ENCODE measurements around the gene MYCT1. TPM values are rescaled to one million over a fixed set of nuclear protein-coding genes. Genes with fewer than 3 reads are reported as not detected.

The MYCT1 gene
- total RNA-seq, 1 experiment from 2014 or later, result 0.04 TPM

DNA sequence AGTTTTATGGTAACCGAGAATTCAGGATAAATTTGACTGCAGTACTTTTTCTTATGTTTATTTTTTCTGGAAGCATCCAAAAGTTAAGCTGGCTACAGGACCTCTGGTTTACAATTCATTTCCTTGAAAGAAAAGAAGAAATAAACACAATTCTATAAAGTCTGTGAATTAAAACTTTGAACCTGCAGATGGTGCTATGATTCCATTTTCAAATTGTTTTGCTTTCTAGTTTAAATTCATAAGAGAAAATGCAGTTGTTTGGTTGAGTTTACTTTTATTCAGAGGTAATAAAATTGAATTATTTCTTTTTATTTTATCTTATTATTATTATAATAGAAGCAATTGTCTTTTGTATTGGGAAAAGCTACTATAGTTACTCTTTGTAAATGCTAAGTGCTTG, 51.1 kb downstream of the MYCT1 start:
- Histone ChIP-seq H3K4me3 (no peak overlapping the region), H3K27ac (no peak overlapping the region), H3K27me3 (no peaks in the 10 kb centered on the region), H3K36me3 (no peaks in the 10 kb centered on the region), H3K9me3 (replicated peaks) (no peaks in the 10 kb centered on the region), H3K4me1 (peaks cover 17% of the 10 kb centered on the region; the same call in 1 of the 2 replicates)
- DNase-seq, result peak in 1 of 2 experiments; percentile 20

DNA sequence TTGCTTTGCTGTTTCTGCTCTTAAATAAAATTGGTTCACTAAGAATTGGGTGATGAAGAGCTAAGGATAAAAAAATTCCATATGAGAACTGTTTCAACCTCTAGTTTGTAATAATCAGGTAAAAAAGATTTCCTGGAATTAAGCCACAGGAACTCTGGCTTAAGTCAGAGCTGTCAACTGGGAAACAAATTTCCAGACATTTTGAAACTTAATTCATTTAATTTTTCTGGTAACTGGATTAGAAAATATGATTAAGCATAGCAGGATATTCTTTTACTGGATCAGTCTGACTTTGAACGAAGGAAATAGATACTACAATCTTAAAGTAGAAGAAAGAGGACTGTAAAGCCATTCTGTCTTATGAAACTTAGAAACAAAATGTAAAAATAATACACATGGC, 51.6 kb downstream of the MYCT1 start:
- Histone ChIP-seq H3K36me3 (no peaks in the 10 kb centered on the region), H3K27ac (no peak overlapping the region), H3K9me3 (replicated peaks) (no peaks in the 10 kb centered on the region), H3K4me3 (no peak overlapping the region), H3K4me1 (peaks cover 17% of the 10 kb centered on the region; the same call in 1 of the 2 replicates), H3K27me3 (no peaks in the 10 kb centered on the region)
- DNase-seq, result no peak

DNA sequence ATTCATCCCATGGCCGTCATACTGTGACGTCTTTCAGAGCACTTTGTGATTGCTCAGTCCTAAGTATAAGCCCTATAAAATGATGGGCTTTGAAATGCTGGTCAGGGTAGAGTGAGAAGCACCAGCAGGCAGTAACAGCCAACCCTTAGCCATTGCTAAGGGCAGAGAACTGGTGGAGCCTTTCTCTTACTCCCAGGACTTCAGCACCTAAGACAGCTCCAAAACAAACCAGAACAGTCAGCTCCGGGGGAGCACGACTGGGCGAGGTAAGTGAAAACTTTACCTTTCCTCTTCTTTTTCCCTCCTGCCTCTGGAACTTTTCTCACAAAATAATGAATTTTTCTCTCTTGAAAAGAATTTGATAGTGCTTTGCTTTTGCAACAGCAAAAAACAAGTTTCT, 53.0 kb downstream of the MYCT1 start, which contains the start of gene VIP:
Gene VIP, plus strand, starts transcription at position 104 of the 400 bp plus-strand sequence. CDS start 1,381 bp downstream, outside the sequence.
- peak; percentile 38 to 71 for DNase-seq
- H3K4me3 ChIP-seq, result no peak within 1 kb of the TSS
- H3K27me3 ChIP-seq, result no peaks in the 10 kb centered on the region
- H3K9me3 ChIP-seq (replicated peaks), result no peaks in the 10 kb centered on the region
- peaks cover 7% of the 10 kb centered on the region; the same call in 1 of the 2 replicates for H3K4me1 ChIP-seq
- H3K36me3 ChIP-seq, result no peaks in the 10 kb centered on the region
- no peak within 1 kb of the TSS for H3K27ac ChIP-seq

DNA sequence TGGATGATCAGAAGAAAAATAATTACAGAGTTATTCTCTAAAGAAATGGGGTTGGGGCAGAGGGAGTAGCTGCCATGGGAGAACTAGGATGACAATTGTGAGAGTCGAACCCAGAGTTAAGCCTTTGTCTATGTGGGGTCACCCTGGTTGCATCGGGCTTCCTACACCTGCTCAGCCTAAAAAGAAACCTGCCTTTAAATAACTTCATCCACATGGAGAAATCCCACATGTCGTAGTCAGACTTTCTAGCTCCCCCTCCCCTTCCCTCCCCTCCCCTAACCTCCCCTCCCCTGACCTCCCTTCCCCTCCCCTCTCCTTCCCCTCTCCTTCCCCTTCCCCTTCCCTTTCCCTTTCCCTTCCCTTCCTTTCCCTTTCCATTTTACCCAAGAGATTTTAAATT, 67.6 kb downstream of the MYCT1 start:
- H3K27ac ChIP-seq, result no peak overlapping the region
- no peaks in the 10 kb centered on the region for H3K9me3 ChIP-seq (replicated peaks)
- no peak for DNase-seq
- H3K36me3 ChIP-seq, result no peaks in the 10 kb centered on the region
- peaks cover 9% of the 10 kb centered on the region for H3K4me1 ChIP-seq
- no peaks in the 10 kb centered on the region for H3K27me3 ChIP-seq
- no peak overlapping the region for H3K4me3 ChIP-seq

DNA sequence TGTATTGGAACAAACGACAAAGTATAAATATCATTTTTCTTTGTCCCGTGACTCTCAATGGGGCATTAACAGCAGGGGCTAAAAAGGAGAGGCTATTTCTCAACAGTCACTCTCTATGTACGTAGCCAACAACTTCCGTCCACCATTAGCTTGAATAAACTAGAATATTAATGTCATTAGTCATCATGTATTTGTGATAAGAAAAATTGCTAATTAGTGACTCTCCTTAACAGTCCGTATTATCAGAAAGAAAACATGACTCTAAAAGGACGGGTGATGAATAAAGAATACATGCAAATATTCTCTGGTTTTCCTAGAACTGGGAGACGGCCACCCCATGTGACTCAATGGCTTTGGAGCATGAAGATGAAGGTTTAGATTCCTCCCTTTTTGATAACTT, 71.5 kb downstream of the MYCT1 start:
- H3K4me3 ChIP-seq, result no peak overlapping the region
- no peak overlapping the region for H3K27ac ChIP-seq
- no peaks in the 10 kb centered on the region for H3K36me3 ChIP-seq
- H3K9me3 ChIP-seq (replicated peaks), result no peaks in the 10 kb centered on the region
- H3K27me3 ChIP-seq, result no peaks in the 10 kb centered on the region
- DNase-seq, result no peak
- peaks cover 7% of the 10 kb centered on the region for H3K4me1 ChIP-seq

DNA sequence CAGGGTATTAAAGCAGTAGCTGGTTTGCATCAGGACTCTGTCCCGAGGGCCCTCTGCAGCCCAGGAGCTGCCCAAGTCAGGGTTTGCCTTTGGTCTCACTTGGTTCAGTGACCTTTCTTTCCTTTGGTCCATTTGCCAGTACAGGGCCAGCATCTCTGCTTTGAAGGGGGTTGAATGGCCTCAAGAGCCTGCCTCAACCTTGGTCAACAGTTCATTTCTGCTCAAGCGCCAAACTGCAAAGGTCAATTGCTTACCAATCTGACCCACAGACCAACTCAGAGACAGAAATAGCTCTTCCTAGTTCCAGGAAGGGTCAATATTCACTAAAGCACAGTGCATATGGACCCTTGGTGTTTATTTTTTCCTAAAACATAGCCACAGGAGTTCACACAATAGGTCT, 72.3 kb downstream of the MYCT1 start:
- Histone ChIP-seq H3K36me3 (no peaks in the 10 kb centered on the region), H3K9me3 (replicated peaks) (no peaks in the 10 kb centered on the region), H3K27me3 (no peaks in the 10 kb centered on the region), H3K4me3 (no peak overlapping the region), H3K27ac (no peak overlapping the region), H3K4me1 (no peaks in the 10 kb centered on the region)
- no peak for DNase-seq

DNA sequence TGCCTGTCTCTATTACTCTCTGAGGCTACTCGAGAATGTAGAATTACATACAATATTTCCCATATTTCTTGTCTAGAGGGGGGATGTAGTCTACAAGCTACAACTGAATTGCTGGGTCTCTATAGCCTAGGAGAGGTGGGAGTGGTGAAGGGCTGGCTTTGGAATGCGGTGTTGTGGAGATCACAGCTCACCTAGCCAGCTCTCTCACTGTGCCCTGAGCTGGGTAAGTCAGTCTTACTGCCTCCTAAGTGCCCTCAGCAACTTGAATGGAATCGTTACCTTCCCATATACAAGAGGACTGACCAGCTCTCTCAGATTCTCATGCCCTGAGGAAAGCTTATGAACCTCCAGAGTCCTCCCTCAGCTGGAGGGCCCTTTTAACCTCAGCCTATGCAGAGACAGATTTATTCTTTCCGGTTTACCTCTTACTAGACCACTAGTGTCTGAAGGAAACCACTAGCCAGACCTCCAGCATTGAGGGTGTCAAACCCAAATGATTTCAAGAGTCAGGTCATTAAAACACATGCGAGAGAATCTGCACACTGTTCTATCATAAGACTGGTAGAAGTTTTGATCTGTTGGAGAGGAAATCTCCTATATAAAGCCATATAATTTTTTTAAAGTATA, 73.5 kb downstream of the MYCT1 start:
- H3K9me3 ChIP-seq (replicated peaks), result no peaks in the 10 kb centered on the region
- no peak overlapping the region for H3K4me3 ChIP-seq
- H3K4me1 ChIP-seq, result no peaks in the 10 kb centered on the region
- no peak overlapping the region for H3K27ac ChIP-seq
- no peak for DNase-seq
- H3K36me3 ChIP-seq, result no peaks in the 10 kb centered on the region
- no peaks in the 10 kb centered on the region for H3K27me3 ChIP-seq

Other genes starting within 250 kb of the MYCT1 start
- gene SYNE1, start 60.5 kb upstream of the MYCT1 start, total RNA-seq (2014; rRNA removed; shearing (Covaris generic)), result 25.4 and 27.3 TPM in 2 replicates
- gene VIP, start 52.9 kb downstream of the MYCT1 start, total RNA-seq (2014; rRNA removed; shearing (Covaris generic)), result not detected in 2 replicates

Measured in SJCRH30 (cell line).